ENCODE data around the gene DPH3.

- TF ChIP-seq POLR2A (IDR thresholded peaks at IDR 0.05): no peak
- TF ChIP-seq CTCF (IDR thresholded peaks at IDR 0.05): no peak
These were observed 32.8 kb downstream of the DPH3 start for GRCh38 chr3:16231983-16232382.
